Measurements from ENCODE around the gene RBM19. TPM values are rescaled to one million over a fixed set of nuclear protein-coding genes. Genes with fewer than 3 reads are reported as not detected.

Gene RBM19
- total RNA-seq, 2 donors from 2014 or later = 38.6 to 43.1 TPM

DNA sequence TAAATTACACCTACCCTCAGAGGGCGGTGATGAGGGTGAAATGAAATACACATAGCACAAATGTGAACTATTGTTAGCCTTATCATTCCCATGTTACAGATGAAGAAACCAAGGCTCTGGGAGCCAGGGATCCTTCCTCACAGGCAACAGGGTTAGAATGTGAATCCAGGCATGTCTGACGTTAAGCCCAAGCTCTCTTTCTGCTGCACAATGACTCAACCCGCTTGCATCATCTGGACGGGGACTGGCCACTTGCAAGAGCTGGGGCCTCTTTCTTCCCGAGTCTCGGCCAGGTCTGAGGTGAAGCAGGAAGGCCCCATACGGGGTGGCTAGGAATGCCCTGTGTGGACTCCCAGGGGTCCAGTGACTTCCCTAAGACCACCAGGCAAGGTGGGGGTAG lies 105.2 kb downstream of the RBM19 start:
- Mint-ChIP-seq H3K27me3 (ENCODE audit: insufficient read depth) (no peaks in the 10 kb centered on the region), H3K9me3 (no peaks in the 10 kb centered on the region), H3K36me3 (ENCODE audit: low read depth) (peaks cover 21% of the 10 kb centered on the region), H3K4me3 (no peak overlapping the region), H3K27ac (no peak overlapping the region), H3K4me1 (peaks cover 53% of the 10 kb centered on the region)
- H3K4me3 ChIP-seq (ENCODE audit: low read length) = no peak overlapping the region
- no peaks in the 10 kb centered on the region for H3K9me3 ChIP-seq (ENCODE audit: control insufficient read depth, low read length)
- no peaks in the 10 kb centered on the region for H3K36me3 ChIP-seq (ENCODE audit: control insufficient read depth, insufficient read depth, low read length)
- H3K27me3 ChIP-seq (ENCODE audit: control insufficient read depth, insufficient read depth, low read length, poor library complexity, severe bottlenecking) = no peaks in the 10 kb centered on the region
- no peak overlapping the region for H3K9ac ChIP-seq (ENCODE audit: extremely low read depth, low read length, poor library complexity, severe bottlenecking)
- peaks cover 34% of the 10 kb centered on the region for H3K4me1 ChIP-seq (ENCODE audit: control insufficient read depth, insufficient read depth, low read length)
- peak overlapping the region; percentile 6 for H3K27ac ChIP-seq (ENCODE audit: low read depth, low read length)
- TF ChIP-seq, protein P1, sequence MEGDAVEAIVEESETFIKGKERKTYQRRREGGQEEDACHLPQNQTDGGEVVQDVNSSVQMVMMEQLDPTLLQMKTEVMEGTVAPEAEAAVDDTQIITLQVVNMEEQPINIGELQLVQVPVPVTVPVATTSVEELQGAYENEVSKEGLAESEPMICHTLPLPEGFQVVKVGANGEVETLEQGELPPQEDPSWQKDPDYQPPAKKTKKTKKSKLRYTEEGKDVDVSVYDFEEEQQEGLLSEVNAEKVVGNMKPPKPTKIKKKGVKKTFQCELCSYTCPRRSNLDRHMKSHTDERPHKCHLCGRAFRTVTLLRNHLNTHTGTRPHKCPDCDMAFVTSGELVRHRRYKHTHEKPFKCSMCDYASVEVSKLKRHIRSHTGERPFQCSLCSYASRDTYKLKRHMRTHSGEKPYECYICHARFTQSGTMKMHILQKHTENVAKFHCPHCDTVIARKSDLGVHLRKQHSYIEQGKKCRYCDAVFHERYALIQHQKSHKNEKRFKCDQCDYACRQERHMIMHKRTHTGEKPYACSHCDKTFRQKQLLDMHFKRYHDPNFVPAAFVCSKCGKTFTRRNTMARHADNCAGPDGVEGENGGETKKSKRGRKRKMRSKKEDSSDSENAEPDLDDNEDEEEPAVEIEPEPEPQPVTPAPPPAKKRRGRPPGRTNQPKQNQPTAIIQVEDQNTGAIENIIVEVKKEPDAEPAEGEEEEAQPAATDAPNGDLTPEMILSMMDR (conservative IDR thresholded peaks at IDR 0.05) = no peak
- peak; percentile 71 for DNase-seq
- WGBS, 2 experiments (ENCODE audit: insufficient coverage in 1 of 2, insufficient read length in 1 of 2) = 83 to 92% methylated on average over 6 to 7 of the region's 7 CpGs

DNA sequence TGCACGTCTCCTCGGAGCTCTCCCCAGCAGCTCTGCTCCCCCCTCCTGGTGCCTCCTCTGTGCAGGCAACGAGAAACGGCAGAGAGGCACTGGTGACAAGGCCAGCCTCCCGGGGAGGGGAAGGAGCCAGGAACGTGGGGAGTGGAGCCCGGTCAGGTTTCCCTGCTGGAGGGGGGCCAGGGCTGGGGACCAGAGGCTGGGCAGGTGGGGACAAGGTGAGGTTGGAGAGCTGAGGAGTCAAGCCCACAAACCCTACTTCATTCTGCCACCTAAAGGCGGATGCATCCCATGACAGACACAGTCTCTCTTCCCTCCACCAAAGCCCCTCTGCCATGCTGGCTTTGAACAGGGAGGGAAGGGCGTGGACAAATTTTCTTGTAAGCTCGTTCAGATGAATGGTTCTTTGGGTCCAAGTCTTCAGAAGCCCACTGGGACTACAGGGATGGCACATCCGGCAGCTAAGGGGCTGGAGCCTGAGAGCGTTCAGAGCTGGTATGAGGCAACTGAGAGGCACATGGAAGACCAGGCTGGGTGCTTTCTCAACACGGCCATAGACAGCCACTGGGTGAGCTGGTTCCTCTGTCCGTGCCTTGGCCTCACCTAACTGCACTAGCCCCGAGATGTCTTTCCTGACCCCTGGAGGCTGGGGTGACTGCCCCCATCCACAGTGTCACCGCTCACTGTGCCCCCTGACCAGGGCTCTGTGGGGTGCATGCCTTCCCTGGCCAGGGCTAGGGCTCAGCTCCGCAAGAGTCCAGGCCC lies 105.9 kb downstream of the RBM19 start:
- H3K36me3 ChIP-seq (ENCODE audit: control insufficient read depth, insufficient read depth, low read length) = no peaks in the 10 kb centered on the region
- no peak overlapping the region for H3K27ac ChIP-seq (ENCODE audit: low read depth, low read length)
- Mint-ChIP-seq H3K27ac (peak overlapping the region; percentile 64), H3K4me1 (peaks cover 52% of the 10 kb centered on the region), H3K9me3 (no peaks in the 10 kb centered on the region), H3K36me3 (ENCODE audit: low read depth) (peaks cover 20% of the 10 kb centered on the region), H3K27me3 (ENCODE audit: insufficient read depth) (no peaks in the 10 kb centered on the region), H3K4me3 (no peak overlapping the region)
- DNase-seq = peak; percentile 84
- H3K4me3 ChIP-seq (ENCODE audit: low read length) = no peak overlapping the region
- TF ChIP-seq, protein P1 (conservative IDR thresholded peaks at IDR 0.05) = peak; percentile 72
- H3K4me1 ChIP-seq (ENCODE audit: control insufficient read depth, insufficient read depth, low read length) = peaks cover 34% of the 10 kb centered on the region
- H3K27me3 ChIP-seq (ENCODE audit: control insufficient read depth, insufficient read depth, low read length, poor library complexity, severe bottlenecking) = no peaks in the 10 kb centered on the region
- no peak overlapping the region for H3K9ac ChIP-seq (ENCODE audit: extremely low read depth, low read length, poor library complexity, severe bottlenecking)
- H3K9me3 ChIP-seq (ENCODE audit: control insufficient read depth, low read length) = no peaks in the 10 kb centered on the region
- WGBS, 2 experiments (ENCODE audit: insufficient coverage in 1 of 2, insufficient read length in 1 of 2) = 75 to 82% methylated on average over 12 to 17 of the region's 17 CpGs

DNA sequence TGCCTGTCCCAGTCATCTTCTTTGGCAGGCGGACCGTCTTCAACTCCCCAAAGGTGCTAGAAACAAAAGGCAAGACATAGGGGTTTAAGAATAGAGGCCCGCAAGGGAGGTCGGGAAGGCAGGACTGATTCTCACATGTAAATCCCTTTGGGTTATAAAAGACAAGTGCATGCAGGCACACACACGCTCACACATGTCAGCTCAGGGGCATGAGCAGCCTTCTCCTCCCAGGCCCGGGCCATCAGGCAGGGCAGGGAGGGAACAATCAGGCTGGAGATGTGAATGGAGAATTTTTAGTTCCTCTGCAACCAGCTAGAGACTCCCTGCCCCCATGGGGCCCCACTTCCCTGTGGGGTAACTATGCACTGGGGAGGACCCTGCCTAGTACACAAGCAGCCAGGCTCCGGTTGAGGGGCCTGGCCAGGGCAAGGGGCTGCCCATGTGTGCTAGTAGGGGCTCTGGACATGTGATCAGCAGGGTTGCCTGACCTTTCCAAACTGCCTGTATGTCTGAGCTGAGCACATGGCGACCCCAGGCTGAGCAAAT lies 107.2 kb downstream of the RBM19 start:
- H3K4me1 Mint-ChIP-seq = peaks cover 46% of the 10 kb centered on the region

More for the DNA sequence above, 107.2 kb downstream of the RBM19 start:
- Mint-ChIP-seq H3K9me3 (no peaks in the 10 kb centered on the region), H3K27ac (peak overlapping the region; percentile 44), H3K27me3 (ENCODE audit: insufficient read depth) (no peaks in the 10 kb centered on the region), H3K36me3 (ENCODE audit: low read depth) (peaks cover 15% of the 10 kb centered on the region), H3K4me3 (no peak overlapping the region)
- WGBS, 2 experiments (ENCODE audit: insufficient coverage in 1 of 2, insufficient read length in 1 of 2) = 71 to 77% methylated on average over 5 to 8 of the region's 8 CpGs
- no peak overlapping the region for H3K27ac ChIP-seq (ENCODE audit: low read depth, low read length)
- no peak overlapping the region for H3K4me3 ChIP-seq (ENCODE audit: low read length)
- TF ChIP-seq, protein P1 (conservative IDR thresholded peaks at IDR 0.05) = no peak
- peaks cover 35% of the 10 kb centered on the region for H3K4me1 ChIP-seq (ENCODE audit: control insufficient read depth, insufficient read depth, low read length)
- DNase-seq = no peak
- H3K9me3 ChIP-seq (ENCODE audit: control insufficient read depth, low read length) = no peaks in the 10 kb centered on the region
- H3K36me3 ChIP-seq (ENCODE audit: control insufficient read depth, insufficient read depth, low read length) = no peaks in the 10 kb centered on the region
- H3K9ac ChIP-seq (ENCODE audit: extremely low read depth, low read length, poor library complexity, severe bottlenecking) = no peak overlapping the region
- no peaks in the 10 kb centered on the region for H3K27me3 ChIP-seq (ENCODE audit: control insufficient read depth, insufficient read depth, low read length, poor library complexity, severe bottlenecking)
